GM21723 (cell line): Measurements from ENCODE around the gene ENDOD1.

Experiments
- ATAC-seq: cut with Tn5 transposase; IDR thresholded peaks from one replicate; pipeline ENCODE4 v1.9.1; 2021; ENCODE audit warnings: mild to moderate bottlenecking, moderate library complexity; ENCODE audit not compliant: unreplicated experiment

ENDOD1 gene

GRCh38 chr11:95074792-95075563, 14.7 kb upstream of the ENDOD1 start:
- no peak for ATAC-seq

- ATAC-seq = peak; percentile 65
These were observed 13.2 kb upstream of the ENDOD1 start for GRCh38 chr11:95076416-95076815.

- no peak for ATAC-seq
These were observed 12.7 kb upstream of the ENDOD1 start for GRCh38 chr11:95076981-95077380.

DNA sequence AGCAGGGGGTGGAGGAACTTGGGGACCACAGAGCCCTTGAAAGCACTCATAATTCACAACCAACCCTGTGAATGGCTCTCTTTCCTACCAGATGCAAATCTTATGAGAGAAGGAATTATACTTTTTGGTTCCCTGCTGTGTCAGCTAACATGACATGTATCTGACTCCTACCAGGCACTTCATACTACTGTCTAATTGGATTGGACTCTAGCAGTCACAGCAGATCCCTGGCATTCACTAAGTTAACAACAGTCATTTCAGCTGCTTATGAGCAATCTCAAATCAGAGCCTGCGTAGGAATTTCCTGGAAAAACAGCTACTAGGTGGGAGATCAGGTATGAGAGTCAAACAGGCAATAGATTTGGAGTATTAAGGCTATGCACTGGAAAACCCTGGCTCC, 11.1 kb upstream of the ENDOD1 start:
- no peak for ATAC-seq

DNA sequence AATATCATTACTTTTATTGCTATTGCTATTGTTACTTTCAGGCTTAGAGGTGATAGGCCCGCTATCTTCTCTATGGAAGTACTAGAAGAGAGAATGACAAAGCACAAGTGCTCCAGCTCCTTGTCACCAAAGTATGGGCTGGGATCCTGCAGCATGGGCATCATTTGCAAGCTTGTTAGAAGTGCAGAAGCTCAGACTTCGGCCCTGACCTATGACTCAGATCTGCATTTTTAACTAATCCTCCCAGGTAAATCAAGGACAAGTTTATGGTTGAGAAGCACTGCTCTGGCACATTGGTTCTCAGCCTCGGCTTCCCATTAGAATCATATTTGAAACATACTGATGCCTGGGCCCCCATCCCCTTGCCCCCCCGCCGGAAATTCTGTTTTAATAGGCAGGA, 8.6 kb upstream of the ENDOD1 start:
- ATAC-seq = no peak

DNA sequence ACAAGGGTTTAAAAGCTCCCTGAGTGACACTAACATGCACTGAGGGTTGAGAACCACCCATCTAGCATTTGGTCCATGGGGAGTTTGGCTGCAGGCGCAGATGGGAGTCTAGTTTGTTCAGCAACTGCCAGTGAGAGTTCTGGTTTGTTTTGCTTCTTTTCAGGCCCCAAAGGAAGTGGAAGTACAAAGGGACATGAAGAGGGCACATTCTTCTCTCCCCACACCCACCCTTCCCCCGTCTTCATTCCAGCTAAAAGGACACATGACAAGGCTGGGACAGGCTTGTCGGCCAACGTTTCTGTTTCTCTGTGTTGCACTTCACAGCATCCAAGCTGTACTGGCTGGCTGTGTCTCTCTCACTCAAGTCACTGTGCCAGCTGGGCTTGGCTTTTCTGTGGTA, 8.2 kb upstream of the ENDOD1 start:
- no peak for ATAC-seq

GRCh38 chr11:95082576-95083001, 7.1 kb upstream of the ENDOD1 start:
- no peak for ATAC-seq

DNA sequence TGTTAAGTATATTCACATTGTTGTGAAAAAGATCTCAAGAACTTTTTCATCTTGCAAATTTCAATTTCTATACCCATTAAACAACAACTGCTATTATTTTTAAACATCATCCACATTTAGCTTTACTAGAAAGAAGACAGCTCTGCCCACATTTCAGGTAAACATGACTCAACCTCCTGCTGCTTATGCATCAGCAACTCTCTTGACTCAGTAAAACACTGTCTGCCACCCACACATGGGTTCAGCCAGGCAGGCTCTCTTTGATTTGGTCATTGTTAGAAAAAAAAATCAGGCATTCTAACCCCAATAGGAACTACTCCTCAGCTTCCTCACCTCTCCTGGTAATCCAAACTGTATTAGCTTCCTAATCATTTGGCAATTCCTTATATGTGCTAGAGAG, 5.1 kb upstream of the ENDOD1 start:
- peak; percentile 43 for ATAC-seq

DNA sequence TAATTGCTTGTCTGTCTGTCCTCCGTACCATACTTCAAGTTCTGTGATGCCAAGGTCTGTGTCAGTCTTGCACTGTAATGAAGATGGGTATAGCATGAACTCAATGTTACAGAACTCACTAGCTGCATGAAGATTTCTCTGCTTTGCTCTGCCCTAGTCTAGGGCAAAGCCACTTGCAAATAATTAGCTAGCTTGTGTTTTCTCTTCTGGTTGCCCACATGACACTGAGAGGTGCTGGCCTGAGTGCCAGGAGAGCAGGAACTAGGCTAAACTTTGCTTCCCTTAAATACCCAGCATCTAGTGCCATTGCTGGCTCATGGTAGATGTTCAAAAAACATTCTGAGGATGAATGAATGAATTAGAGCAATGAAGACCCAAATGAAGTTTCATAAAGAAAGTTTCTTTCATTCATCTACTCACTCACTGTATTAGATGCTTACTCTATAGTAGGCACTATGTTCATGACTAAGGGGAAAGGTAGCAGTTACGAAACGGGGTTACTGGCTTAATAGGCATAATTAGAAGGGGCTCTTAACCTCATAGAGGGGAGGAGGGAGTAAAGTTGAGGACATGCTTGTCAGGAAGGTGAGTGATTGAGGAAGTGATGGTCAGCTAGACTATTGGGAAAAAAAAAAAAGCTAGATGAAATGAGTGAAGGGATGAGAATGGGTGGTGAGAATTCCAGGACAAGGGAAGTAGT, 4.4 kb upstream of the ENDOD1 start:
- no peak for ATAC-seq

DNA sequence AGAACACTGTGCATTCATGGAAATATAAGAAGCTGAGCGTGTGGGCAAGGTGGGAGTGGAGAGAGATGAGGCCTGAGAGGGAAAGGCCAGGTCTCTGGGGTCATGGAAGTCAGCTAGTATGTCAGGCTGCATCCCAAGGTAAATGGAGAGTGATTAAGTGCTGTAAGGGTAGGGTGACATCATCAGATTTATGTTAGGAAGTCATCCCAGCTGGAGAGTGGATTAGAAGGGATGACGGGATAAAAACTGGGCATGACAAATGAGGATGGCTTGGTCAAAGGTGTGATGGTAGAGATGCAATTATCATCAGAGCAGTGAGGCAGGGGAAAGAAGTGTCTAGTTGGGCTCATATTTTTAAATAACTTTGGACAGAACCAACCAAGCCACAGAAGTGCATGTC, 3.5 kb upstream of the ENDOD1 start:
- ATAC-seq = no peak

- ATAC-seq = no peak
These were observed 2.6 kb upstream of the ENDOD1 start for GRCh38 chr11:95086836-95087570.

GRCh38 chr11:95088946-95089619, 563 bp upstream of the ENDOD1 start:
- peak; percentile 53 for ATAC-seq

GRCh38 chr11:95091663-95092180, 2.1 kb downstream of the ENDOD1 start:
- ATAC-seq = no peak

GRCh38 chr11:95092549-95093324, 3.1 kb downstream of the ENDOD1 start:
- no peak for ATAC-seq

DNA sequence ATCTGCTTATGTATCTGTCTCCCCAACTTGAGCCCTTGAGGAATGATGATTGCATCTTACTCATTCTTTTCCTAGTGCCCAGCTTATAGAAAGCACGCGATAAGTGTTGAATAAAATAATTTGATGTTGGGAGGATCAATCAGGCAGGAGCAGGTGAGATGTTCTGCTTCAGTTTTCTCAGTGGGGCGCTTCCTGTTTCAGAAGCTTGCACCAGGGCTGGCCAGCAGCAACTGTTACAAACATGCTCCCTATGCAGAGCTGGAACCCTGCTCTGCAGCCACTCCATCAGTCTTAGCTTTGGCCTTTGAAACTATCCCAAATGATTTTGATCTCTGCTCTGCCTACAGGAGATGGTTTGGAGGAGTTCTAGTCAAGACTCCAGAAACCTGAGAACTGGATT, 3.9 kb downstream of the ENDOD1 start:
- peak; percentile 12 for ATAC-seq

DNA sequence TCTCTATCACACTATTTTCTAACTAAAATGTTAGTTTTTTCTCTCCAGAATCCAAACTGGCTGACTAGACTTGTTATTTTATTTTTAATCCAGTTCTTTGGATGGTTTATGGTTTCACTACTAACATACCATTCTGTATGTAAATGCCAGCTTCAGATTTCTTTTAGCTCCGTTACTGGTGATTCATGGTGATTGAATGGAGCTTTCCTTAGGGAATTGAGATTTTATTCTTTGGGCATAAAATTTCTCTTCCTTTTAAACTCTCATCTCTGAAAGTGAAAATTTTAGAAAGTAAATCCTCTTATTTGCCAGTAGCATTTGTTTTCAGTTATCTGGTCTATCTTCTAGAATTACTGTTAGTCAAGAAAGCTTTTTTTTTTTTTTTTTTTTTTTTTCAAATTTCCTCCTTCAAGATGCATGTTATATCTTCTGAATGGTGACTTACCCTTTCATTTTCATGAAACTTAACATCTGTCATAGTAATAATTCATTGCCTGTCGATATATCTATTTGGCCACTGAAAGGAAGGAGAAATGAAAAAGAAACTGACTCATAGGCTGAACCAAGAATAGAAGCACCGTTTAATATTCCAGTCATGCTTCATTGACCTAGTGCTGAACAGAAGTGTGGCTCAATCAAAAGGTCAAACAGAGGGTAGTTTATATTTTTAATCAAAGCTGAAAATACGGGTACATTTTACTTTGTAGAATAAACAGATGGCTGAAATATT, 6.4 kb downstream of the ENDOD1 start:
- ATAC-seq = peak; percentile 82

GRCh38 chr11:95097209-95097608, 7.6 kb downstream of the ENDOD1 start:
- ATAC-seq = no peak

GRCh38 chr11:95098826-95099225, 9.2 kb downstream of the ENDOD1 start:
- no peak for ATAC-seq

DNA sequence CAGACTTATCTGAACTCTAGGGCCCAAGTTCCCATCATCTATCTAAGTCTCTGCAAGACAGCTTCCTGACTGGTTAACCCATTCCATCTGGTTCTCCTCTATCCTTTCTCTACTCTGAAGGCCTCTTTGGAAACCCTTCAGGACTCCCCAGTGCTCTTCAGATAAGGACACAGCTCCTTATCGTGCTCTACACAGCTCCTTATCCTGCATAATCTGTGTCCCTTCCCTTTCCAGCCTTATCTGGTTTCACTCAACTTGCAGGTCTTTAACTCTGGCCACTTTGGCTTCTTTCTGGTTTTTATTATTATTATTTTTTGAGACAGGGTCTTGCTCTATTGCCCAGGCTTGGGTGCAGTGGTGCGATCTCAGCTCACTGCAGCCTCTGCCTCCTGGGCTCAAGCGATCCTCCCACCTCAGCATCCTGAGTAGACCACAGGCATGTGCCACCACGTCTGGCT, 10.6 kb downstream of the ENDOD1 start:
- no peak for ATAC-seq
